D721Med (cell line): ENCODE measurements around the gene POLR2J.

ENCODE experiments used
- DNase-seq: peaks from one replicate; pipeline ENCODE4 v3.0.0; 2011; ENCODE audit warnings: low spot score; ENCODE audit not compliant: insufficient read length
- FAIRE-seq: peaks from 2 replicates; lab custom pipeline; 2011; peaks lifted over from hg19 to GRCh38; lab: Jason Lieb, UNC
- CTCF ChIP-seq: IDR thresholded peaks from 2 replicates; pipeline ENCODE4 v1.5.1; 2012; ENCODE audit warnings: mild to moderate bottlenecking, control low read depth; ENCODE audit not compliant: insufficient read depth; ENCODE audit errors: missing control alignments

POLR2J gene

GRCh38 chr7:102473271-102473991, 5.3 kb downstream of the POLR2J start:
- DNase-seq (no peak), FAIRE-seq (no peak)
- TF ChIP-seq CTCF, result no peak

GRCh38 chr7:102472126-102473041, 6.3 kb downstream of the POLR2J start:
- FAIRE-seq (no peak), DNase-seq (no peak)
- TF ChIP-seq CTCF, result no peak

- no peak for DNase-seq
- FAIRE-seq, result no peak
- TF ChIP-seq CTCF, result no peak
Measured at GRCh38 chr7:102471791-102472125, 7.0 kb downstream of the POLR2J start.

- DNase-seq, result no peak
Measured at GRCh38 chr7:102469972-102470825, 8.5 kb downstream of the POLR2J start.

GRCh38 chr7:102469351-102469971, 9.3 kb downstream of the POLR2J start:
- DNase-seq, result no peak
- no peak for TF ChIP-seq CTCF
- no peak for FAIRE-seq

More at GRCh38 chr7:102469972-102470825, 8.5 kb downstream of the POLR2J start:
- no peak for FAIRE-seq
- TF ChIP-seq CTCF, result no peak

- FAIRE-seq, result no peak
Measured at GRCh38 chr7:102468478-102469350, 10.0 kb downstream of the POLR2J start.

More at GRCh38 chr7:102468478-102469350, 10.0 kb downstream of the POLR2J start:
- TF ChIP-seq CTCF, result no peak
- DNase-seq, result no peak
